Skeletal muscle cell (primary cell): ENCODE results near the gene KRTAP10-11.
"Not testable (repeated sequence)": the region's sequence is repeated elsewhere in the genome, so short reads cannot be mapped to it uniquely, and the experiment has no call there.

ENCODE experiments used
- DNase-seq: peaks from one replicate; pipeline ENCODE4 v3.0.0-alpha.2; 2010; ENCODE audit warnings: low read depth
- H3K4me3 ChIP-seq: 2 replicates; pipeline ENCODE4 v1.5.1; 2011; ENCODE audit warnings: low read depth, mild to moderate bottlenecking, control low read depth, low read length, moderate library complexity

The KRTAP10-11 gene

DNA sequence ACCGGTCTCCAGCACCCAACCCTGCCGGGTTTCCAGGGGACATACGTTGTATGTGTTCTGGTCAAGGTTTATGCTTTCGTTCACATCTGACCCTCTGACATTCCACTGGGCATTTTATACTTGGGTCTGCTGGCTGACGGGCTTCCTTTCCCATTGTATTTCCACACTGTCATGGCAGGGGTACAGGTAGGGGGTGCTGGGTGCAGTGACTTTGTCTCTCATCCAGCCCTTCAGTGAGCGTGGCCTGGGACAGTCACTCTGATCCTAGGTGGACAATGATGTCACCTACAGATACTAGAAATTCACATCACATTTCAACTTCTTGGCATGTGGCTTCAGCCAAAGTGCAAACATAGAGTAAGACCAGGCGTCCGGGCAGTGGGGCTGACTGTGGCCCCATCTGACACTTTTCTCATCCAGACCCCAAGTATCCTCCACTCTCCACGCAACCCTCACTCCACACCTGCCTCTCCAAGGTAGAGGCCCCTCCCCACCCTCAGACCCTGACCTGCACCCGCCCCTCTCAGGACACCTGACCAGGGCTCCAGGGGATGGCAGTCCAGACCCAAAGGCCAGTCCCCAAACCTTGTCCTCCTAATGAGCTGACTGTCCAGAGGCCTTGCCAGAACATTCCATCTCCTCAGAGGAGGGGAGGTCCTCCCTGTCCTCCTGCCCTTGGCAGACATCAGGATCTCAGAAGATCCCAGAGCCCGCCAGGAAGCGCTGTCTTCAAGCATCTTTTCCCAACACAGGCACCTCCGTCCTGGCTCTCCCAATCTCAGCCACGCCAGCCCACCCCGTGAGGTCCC is 9.8 kb upstream of the KRTAP10-11 start:
- no peak for DNase-seq
- H3K4me3 ChIP-seq: no peak overlapping the region

DNA sequence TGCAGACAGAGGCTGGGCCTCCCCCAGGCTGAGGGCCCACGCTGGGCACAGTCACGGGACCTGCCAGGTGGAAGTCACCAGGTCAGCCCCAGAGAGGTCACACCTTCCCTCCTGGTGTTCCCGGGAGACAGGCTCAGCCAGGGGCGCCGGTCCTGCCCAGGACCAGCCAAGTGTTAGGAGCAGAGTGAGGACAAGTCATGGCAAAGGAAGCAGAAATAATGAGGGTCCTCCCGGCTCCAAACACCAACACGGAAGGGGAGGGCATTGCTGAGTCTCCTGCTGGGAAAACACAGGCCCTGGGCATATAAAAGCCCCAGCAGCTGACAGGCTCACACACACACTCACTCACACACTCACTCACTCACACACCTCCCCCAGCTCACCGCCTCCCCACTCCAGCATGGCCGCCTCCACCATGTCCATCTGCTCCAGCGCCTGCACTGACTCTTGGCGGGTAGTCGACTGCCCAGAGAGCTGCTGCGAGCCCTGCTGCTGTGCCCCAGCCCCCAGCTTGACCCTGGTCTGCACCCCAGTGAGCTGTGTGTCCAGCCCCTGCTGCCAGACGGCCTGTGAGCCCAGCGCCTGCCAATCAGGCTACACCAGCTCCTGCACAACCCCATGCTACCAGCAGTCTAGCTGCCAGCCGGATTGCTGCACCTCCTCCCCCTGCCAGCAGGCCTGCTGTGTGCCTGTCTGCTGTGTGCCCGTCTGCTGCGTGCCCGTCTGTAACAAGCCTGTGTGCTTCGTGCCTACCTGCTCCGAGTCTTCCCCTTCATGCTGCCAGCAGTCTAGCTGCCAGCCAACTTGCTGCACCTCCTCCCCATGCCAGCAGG is 9.0 kb upstream of the KRTAP10-11 start, which contains the start of gene KRTAP10-10:
Gene KRTAP10-10 (plus strand): TSS at position 339 of the 833 bp plus-strand sequence. CDS start 62 bp downstream, at position 401.
- H3K4me3 ChIP-seq: no peak within 1 kb of the TSS
- no peak for DNase-seq

DNA sequence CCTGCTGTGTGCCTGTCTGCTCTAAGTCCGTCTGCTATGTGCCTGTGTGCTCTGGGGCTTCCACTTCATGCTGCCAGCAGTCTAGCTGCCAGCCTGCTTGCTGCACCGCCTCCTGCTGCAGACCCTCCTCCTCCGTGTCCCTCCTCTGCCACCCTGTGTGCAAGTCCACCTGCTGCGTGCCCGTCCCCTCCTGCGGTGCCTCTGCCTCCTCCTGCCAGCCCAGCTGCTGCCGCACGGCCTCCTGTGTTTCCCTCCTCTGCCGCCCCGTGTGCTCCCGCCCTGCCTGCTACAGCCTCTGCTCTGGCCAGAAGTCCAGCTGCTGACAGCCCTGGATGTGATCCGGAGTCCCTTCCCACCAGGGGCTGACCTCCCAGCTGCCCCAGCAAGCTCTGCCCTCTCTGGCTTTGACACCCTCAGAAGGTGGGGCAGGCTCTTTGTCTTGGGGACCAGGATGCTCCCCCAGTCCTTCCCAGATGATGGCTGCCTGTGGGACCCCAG is 8.3 kb upstream of the KRTAP10-11 start:
- DNase-seq, H3K4me3 ChIP-seq: not testable (repeated sequence)

DNA sequence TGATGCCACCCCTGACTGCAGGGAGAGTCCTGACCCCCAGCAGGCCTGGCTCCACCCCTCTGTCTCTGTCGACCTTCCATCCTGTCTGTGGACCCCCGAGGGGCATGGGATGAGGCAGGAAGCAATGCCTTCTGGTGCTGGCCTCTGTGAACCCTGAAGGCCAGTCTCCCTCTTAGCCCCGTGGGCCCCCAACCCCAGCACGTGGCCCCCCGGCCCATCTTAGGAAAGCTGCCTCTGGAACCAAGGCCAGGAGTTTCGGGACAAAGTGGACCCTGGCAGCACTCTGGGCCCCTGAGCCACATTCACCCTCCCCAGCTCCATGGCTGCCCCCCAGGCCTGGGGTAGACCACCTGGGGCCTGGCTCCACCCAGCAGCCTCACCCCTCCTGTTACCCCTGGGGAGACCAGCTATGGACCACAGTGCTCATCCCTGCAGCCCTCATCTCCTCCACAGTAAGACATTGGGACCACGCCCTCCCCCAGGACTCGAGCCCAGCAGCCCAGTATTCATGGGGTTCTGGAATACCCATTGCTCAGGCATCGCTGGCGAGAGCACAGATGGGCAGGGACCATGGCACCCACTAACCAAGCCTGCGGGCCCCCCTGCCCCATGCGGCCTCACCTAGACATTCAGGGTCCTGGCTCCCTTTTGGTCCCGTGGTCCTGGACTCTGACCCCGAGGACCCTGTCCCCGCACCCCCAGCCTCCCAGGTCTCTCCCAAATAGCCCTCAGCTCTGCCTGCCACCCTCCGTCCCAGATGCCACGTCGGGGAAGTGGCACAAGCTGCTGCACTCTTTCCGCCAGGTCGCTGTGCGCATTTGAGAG is 7.5 kb upstream of the KRTAP10-11 start:
- not testable (repeated sequence) for H3K4me3 ChIP-seq, DNase-seq

DNA sequence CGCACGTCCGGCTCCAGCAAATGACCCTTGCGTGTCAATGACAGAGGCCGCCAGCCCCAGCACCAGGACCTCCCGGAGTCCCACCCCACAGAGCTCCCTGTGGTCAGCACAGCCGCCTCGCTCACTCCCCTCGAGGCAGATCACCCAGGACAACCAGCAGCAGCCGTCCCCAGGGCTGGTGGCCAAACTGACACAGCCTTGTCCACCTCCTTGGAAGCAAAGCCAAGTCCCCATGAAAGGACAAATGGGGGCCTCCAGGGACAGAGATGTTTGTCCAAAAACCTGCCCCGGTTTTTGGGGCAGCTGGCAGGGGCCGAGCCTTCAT is 6.9 kb upstream of the KRTAP10-11 start:
- DNase-seq: no peak
- no peak overlapping the region for H3K4me3 ChIP-seq

DNA sequence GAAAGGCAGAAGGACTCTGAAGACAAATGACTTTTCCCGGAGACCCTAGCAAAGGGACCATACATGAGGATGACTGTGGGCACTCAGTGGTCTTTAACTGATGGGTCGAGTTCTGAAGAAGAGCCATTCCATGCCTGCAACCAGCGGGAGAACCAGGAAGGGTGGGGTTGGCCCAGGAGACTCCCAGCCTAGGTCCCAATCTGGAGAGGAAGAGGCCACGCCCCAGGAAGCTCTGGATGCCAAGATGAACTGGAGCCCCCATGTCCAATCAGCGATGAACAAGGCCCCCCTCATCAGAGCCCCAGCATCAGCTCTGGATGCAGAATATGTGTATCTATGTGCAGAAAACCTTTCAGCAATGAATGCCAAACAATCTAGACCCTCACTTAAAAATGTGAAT is 5.5 kb upstream of the KRTAP10-11 start:
- H3K4me3 ChIP-seq: no peak overlapping the region
- no peak for DNase-seq

DNA sequence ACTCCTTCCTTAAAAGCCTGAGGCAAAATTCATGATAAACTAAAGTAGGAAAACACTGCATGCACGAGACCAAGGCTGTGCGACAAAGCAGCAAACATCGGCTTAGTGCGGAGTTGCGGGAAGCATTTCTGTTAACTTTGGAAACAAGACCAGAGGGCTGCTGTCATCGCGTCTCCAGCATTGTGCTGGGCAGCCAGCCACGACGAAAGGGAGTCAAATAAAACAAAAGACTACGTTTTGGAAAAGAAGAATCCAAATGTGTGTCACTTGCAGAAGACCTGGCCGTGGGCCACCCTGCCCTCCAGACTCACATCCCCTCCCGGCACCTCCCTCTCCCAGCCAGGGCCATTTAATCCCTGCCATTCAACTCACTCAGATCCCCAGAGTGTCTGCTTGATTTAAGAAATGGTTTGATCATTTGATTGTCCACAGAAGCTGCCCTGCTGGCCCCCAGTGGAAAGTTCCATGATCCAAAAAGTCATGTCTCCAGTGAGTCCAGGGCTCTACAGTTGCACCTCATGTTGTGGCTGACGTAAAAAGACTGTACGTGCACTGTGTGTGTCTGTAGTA is 2.4 kb upstream of the KRTAP10-11 start:
- no peak for DNase-seq
- no peak overlapping the region for H3K4me3 ChIP-seq

DNA sequence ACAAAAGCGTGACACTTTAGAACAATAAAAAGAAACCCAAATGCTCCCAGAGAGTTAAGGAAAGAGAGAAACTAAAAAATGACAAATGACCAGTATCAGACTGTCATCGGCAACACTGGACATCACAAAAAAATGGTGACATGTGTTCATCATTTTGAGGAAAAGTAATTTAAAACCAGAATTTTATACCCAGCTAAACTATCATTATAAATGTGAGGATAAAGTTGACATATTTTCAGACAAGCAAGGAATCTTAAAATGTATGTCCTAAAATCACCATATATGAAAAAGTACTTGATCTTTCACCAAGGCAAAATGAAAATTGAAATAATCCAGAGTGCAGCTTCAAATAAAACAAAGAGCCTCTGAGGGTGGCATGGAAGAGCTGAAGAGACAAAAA is 1.3 kb upstream of the KRTAP10-11 start:
- no peak for DNase-seq
- H3K4me3 ChIP-seq: no peak overlapping the region

DNA sequence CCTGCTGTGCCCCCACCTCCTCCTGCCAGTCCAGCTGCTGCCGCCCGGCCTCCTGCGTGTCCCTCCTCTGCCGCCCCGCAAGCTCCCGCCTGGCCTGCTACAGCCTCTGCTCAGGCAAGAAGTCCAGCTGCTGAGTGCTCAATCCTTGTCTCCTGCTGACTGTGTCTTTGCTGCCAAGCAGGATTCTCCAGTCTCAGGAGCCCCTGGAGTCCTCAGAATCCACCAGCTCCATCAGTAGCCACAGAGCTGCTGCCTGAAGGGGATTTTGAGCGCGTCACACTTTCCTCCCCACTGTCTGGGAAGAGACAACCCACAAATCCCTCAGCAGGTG is 973 bp downstream of the KRTAP10-11 start:
- H3K4me3 ChIP-seq: no peak overlapping the region
- DNase-seq: no peak

DNA sequence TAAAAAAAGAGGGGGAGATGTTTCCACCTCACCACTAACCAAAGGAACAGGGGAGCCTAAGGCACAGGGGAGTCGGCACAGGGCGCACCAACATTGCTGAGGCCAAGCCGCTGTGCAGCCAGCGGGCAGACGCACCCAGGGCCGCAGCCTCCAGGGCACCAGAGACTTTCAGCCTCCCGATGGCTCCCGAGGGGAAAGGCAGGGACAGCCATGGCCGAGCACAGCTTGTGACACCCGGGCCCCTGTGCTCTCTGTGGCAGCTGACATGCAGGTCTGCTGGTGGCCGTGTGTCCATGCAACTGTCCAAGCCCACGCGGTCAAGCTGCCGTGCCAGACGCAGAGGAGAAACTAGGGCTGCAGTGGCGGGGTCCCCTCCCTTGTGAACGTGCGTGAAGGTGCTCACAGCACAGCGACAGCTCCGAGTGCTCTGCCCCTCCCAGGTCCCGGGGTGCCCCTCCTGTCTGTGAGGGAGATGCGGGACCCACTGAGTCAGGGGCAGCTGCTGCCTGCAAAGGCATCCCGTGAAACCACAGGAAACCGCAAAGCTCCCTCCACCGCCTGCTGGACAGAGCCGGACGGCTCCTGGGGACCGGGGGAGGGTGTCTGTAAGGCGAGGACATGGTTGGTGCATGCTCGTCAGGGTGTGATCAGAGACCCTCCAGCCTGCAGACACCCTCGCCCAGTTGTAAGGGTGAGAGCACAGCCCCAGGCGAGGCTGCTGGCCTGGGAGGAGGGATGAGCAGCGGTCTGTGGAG is 2.5 kb downstream of the KRTAP10-11 start:
- DNase-seq: no peak

DNA sequence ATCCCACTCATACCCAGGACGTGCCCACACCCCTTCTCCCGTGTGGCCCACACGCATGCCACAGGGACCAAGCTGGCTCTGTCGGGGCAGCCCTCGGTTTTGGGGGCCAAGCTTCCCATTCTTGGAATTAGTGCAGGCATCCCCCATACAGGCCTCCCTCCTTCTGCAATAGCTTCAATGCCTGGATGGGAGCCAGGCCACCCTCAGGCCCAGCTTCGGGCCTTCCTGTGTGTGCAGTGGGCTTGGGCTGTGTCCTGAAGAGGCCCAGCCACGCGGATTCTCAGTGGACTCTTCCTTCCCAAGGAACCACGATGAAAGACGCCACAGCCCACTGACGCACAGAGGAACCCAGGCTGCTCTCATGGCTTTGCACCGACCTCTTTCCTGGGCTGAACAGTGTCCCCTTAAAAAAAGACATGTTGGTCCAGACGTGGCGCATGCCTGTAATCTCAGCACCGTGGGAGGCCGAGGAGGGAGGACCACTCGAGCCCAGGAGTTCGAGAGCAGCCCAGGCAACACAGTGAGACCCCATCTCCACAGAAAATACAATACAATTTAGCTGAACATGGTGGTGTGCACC is 3.4 kb downstream of the KRTAP10-11 start:
- DNase-seq: no peak
- no peak overlapping the region for H3K4me3 ChIP-seq

More for the DNA sequence above, 2.5 kb downstream of the KRTAP10-11 start:
- no peak overlapping the region for H3K4me3 ChIP-seq

DNA sequence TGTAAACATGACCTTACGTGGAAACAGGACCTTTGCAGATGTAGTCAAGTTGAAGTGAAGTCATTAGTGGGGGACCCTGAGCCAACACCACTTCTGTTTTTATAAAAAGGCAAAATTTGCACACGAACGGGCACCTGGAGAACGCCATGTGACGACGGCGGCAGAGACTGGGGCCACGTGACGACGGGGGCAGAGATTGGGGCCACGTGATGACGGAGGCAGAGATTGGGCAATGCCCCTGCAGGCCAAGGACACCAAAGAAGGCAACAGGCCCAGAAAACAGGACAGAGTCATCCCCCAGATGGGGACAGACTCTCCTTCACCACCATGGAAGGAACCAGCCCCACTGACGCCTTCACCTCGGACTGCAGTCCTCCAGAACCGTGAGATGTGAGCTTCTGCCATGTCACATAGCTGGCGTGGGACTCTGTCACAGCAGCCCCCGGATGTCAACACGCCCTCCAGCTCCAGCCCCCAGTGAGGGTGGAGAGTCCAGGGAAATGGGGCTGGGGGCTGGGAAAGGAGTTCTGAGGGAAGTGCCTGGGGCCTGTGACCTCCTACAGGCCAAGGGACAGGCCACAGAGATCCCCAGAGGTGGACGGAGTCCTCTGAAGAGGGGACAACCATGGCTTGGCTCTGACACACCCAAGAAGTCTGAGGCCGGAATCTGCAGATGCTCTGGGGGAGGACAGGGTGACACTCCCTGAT is 4.2 kb downstream of the KRTAP10-11 start:
- DNase-seq: no peak
- no peak overlapping the region for H3K4me3 ChIP-seq

DNA sequence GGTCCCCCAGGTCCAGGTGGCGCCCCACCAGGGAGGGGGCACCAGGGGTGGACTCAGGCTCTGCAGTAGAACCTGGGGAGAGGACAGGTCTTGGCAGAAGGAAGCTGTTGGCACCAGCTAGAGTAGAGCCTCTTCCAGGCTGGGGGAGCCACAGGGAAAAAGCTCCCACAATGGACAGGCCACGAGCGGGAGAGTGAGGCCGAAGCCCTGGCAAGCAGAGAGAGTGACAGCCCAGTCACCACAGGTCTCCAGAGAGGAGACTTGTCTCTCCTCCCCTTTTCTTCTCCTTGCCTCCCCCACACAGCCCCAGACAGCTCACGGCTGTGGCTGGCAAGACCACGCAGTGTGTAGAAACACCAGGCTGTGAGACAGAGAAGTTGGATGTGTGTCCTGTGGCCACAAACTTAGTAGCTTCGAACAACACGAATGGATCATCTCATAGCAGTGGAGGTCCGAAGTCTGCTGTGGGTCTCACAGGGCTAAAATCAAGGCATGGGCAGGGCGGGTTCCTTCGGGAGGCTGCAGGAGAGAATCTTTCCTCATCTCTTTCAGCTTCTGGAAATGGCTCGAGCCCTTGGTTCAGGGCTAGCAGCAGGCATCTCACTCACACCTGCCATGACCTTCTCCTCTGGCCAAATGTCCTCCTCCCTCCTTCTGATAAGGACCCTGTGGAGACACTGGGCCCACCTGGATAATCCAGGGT is 4.9 kb downstream of the KRTAP10-11 start:
- H3K4me3 ChIP-seq: no peak overlapping the region
- DNase-seq: no peak

DNA sequence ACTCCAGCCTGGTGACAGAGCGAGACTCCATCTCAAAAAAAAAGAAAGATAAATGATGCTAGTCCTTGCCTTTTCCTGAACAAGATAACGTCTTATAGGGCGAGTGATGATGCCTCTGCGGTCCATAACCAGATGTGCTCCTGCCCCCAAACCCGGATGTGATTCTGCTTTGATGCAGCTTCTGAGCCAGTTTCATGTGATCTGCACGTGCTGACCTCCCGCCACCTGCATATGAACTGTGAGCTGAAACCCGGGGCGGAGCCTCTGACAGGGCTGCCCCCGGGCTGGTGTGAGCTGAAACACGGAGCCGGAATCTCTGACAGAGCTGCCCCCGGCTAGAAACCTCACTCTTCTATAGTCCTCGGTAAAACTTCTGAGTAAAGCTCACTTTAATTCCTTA is 6.9 kb downstream of the KRTAP10-11 start:
- no peak for DNase-seq

DNA sequence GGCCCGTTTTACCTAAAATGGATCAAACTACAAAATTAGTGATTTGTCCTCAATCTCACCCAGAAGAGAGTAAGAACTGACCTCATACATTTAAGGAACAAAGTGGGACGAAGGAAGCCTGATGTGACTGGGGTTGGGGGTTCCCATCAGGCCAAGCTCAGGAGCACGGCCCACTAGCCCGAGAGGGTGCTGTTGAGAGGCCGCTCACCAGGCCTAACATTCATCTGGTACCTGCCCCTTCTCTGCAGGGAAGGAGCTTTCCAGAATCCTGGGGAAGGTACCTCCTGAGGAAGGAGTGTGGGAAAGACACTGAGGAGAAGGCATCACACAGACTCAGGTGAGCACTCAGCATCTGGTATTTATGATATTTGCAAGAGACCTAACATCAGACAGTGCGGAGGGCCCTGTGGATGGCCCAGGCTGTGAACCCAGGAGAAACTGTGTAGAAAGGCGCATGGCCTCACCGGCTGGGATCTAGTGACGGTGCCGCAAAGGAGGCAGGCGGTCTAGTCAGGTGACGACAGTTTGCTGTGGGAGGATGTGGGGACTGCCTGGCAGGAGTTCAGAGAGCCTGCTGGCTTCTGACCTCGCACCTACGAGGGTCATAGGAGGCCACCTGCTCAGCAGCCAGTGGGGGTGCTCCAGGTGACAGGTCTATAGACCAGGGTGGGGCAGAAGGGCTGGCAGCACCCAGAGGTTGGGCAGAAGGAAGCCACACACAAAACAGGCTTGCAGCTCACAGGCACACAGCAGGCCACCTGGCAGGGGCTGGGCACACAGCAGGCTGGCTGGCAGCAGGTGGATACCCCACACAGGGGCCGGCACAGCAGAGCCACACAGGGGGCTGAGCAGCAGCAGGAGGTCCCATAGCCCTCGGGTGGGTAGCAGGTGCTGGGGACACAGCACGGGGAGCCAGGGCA is 7.7 kb downstream of the KRTAP10-11 start:
- no peak overlapping the region for H3K4me3 ChIP-seq
- DNase-seq: no peak

More for the DNA sequence above, 6.9 kb downstream of the KRTAP10-11 start:
- no peak overlapping the region for H3K4me3 ChIP-seq

DNA sequence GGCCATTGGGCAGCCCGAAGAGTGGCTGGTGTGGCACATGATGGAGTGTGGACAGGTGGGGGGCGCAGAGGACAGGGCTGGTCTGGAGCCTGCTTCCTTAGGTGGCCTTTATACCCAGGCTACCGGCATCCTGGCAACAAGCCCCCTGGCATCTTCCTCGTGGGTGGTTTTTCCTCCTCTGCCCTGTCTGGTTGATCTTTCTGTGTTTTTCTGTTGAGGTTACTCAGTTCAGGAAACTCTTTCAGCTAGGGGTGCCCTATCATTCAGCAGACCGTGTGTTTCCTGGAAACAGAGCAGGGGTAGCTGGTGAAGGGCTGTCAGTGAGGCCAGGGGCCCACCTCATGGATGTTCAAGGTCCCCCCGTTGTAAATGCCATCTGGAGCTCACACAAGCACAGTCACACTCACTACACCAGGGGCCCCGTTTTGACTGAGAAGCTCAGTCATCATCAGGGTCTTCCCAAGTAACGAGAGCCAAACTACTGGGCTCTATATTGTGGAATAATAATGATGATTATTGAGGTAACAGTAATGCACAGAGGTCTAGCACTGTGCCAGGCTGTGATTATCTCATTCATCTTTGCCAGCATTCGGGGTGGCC is 8.5 kb downstream of the KRTAP10-11 start, which contains the start of gene KRTAP12-4:
Gene KRTAP12-4 (minus strand): TSS at position 84 of the 600 bp plus-strand sequence. CDS start 45 bp downstream, at position 39.
- H3K4me3 ChIP-seq: no peak within 1 kb of the TSS
- DNase-seq: no peak
